ENCODE measurements around the gene SCN3B. TPM values are rescaled to one million over a fixed set of nuclear protein-coding genes. Genes with fewer than 3 reads are reported as not detected.

Gene SCN3B
- total RNA-seq, 1 experiment from 2014 or later, result 0.77 TPM

- no CpG with 5 or more reads among the region's 10 CpGs for WGBS (ENCODE audit: extremely low coverage, insufficient read length, low lambda C conversion rate)
- Histone ChIP-seq H3K4me2 (ENCODE audit: insufficient read depth, insufficient read length, low read length) (peak overlapping the region; percentile 79), H4K5ac (ENCODE audit: insufficient read length, low read depth, low read length) (no peak overlapping the region), H3T11ph (ENCODE audit: low read length) (no peak overlapping the region), H2BK120ac (ENCODE audit: low read depth, low read length, poor library complexity, severe bottlenecking) (no peak overlapping the region), H2AFZ (ENCODE audit: low read length) (no peak overlapping the region), H2BK20ac (ENCODE audit: low read depth, low read length, poor library complexity, severe bottlenecking) (no peak overlapping the region), H3K23ac (ENCODE audit: insufficient read length, low read depth, low read length) (no peak overlapping the region), H3K56ac (ENCODE audit: insufficient read length, low read depth, low read length) (no peak overlapping the region), H3K18ac (ENCODE audit: insufficient read length, low read depth, low read length) (no peak overlapping the region), H3K79me2 (ENCODE audit: insufficient read depth, low read length) (no peaks in the 10 kb centered on the region), H2BK15ac (ENCODE audit: low read depth, low read length) (no peak overlapping the region), H4K91ac (ENCODE audit: insufficient read length, low read depth, low read length) (no peak overlapping the region), H3K14ac (ENCODE audit: insufficient read depth, low read length) (no peak overlapping the region), H3K9ac (ENCODE audit: extremely low read depth, insufficient read length, low read length) (no peak overlapping the region), H3K27ac (ENCODE audit: insufficient read length, low read depth, low read length) (no peak overlapping the region), H3K23me2 (ENCODE audit: insufficient read length, low read depth, low read length, poor library complexity, severe bottlenecking) (peaks cover 15% of the 10 kb centered on the region), H4K20me1 (ENCODE audit: control insufficient read depth, insufficient read depth, insufficient read length) (no peaks in the 10 kb centered on the region), H3K79me1 (ENCODE audit: insufficient read depth, low read depth, low read length, poor library complexity, severe bottlenecking) (no peaks in the 10 kb centered on the region), H3K4me1 (ENCODE audit: insufficient read depth, low read length) (peaks cover 2% of the 10 kb centered on the region; the same call in 1 of the 2 replicates), H3K9me3 (ENCODE audit: control insufficient read depth, low read depth, low read length) (no peaks in the 10 kb centered on the region), H3K4ac (ENCODE audit: low read depth, low read length) (no peak overlapping the region), H2BK12ac (ENCODE audit: insufficient read length, low read depth, low read length) (no peak overlapping the region), H4K8ac (replicated peaks; ENCODE audit: insufficient read length, low read depth, low read length) (no peak overlapping the region), H3K27me3 (ENCODE audit: insufficient read depth, low read length) (peaks cover 10% of the 10 kb centered on the region; the same call in 1 of the 2 replicates), H2BK5ac (ENCODE audit: insufficient read length, low read length) (no peak overlapping the region), H2AK5ac (ENCODE audit: insufficient read length, low read length) (no peak overlapping the region)
- Mint-ChIP-seq H3K9me3 (no peaks in the 10 kb centered on the region), H3K27me3 (ENCODE audit: low read depth) (peaks cover 58% of the 10 kb centered on the region), H3K27ac (no peak overlapping the region), H3K4me1 (peaks cover 11 to 12% of the 10 kb centered on the region in 2 experiments), H3K36me3 (ENCODE audit: insufficient read depth in 1 of 3, low read depth in 3 of 3) (no peaks in the 10 kb centered on the region), H3K4me3 (peak overlapping the region; percentile 81 to 88)
- DNase-seq, result no peak
- TF ChIP-seq, protein P1, sequence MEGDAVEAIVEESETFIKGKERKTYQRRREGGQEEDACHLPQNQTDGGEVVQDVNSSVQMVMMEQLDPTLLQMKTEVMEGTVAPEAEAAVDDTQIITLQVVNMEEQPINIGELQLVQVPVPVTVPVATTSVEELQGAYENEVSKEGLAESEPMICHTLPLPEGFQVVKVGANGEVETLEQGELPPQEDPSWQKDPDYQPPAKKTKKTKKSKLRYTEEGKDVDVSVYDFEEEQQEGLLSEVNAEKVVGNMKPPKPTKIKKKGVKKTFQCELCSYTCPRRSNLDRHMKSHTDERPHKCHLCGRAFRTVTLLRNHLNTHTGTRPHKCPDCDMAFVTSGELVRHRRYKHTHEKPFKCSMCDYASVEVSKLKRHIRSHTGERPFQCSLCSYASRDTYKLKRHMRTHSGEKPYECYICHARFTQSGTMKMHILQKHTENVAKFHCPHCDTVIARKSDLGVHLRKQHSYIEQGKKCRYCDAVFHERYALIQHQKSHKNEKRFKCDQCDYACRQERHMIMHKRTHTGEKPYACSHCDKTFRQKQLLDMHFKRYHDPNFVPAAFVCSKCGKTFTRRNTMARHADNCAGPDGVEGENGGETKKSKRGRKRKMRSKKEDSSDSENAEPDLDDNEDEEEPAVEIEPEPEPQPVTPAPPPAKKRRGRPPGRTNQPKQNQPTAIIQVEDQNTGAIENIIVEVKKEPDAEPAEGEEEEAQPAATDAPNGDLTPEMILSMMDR (conservative IDR thresholded peaks at IDR 0.05), result no peak
Observed at GRCh38 chr11:123653483-123653826, 969 bp downstream of the SCN3B start.

All from H9 (cell line).